HL-60/S4 treated with phorbol 12-myristate 13-acetate at 8.2 ng/mL for 4 days and 3 days (cell line): ENCODE measurements around the gene AP4E1.
"Not testable (repeated sequence)": the region's sequence is repeated elsewhere in the genome, so short reads cannot be mapped to it uniquely, and the experiment has no call there.

Source experiments
- in situ Hi-C: fragments of 300-500 bp; cut with MboI; formaldehyde crosslinking; loops from 2 replicates; pipeline ENCODE4 v1.15.0; 2022; ENCODE audit warnings: low sequenced_read_pairs

Gene AP4E1

GRCh38 chr15:50908209-50909009 is at the start of gene AP4E1:
Gene AP4E1 (plus strand): TSS chr15:50908683. CDS start chr15:50908779, 96 bp downstream.
- in situ Hi-C loops: no loop called here

DNA sequence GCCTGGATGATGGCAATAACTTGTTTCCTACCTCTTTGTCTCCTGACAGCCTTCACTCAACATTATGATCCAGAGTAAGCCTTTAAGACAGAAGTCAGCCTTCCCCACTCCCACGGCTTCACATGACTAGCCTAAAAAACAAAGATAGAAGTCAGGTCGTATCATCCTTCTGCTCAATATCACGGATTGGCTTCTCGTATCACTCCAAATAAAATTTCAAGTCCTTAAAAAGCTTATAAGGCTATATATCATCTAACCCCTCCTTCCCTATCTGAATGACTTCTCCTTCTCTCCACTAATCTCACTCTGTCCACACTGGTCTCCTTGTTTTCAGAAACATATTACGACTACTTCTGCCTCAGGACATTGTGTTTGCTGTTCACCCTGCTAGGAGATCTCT is 47.7 kb upstream of the AP4E1 start:
- in situ Hi-C loops: no loop called here

DNA sequence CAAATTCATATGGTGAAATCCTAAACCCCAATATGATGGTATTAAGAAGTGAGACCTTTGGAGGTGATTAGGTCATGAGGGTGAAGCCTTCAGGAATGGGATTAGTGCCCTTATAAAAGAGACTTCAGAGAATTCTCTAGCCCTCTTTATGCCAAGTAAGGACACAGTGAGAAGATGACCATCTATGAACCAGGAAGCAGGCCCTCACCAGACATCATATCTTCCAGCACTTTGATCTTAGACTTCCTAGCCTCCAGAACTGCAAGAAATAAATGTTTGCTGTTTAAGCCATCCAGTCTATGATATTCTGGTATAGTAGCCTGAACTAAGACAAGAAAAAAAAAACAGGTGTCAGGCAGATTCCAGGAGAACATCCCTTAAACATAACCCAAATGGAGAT is 45.9 kb upstream of the AP4E1 start:
- in situ Hi-C loops: no loop called here

DNA sequence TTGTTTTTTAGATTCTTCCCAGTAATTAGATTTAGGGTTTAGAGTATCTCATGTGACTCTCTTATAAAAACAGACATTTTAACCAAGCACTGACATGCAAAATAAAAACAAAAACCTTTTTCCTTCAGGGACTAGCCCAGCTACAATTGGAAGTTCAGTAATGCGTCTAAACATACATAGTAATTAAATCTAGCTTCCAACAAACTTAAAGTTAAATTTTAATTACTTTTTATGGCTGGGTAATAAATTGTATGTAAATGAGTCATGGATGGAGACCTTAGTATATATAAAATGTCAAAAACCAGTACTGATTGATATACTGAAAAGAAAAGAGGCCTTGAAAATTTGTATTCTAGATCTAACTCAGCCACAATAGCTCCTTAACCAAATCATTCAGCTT is 43.6 kb upstream of the AP4E1 start:
- in situ Hi-C loops: no loop called here

- in situ Hi-C loops: no loop called here
Measured at GRCh38 chr15:50865515-50866353, 42.7 kb upstream of the AP4E1 start.

DNA sequence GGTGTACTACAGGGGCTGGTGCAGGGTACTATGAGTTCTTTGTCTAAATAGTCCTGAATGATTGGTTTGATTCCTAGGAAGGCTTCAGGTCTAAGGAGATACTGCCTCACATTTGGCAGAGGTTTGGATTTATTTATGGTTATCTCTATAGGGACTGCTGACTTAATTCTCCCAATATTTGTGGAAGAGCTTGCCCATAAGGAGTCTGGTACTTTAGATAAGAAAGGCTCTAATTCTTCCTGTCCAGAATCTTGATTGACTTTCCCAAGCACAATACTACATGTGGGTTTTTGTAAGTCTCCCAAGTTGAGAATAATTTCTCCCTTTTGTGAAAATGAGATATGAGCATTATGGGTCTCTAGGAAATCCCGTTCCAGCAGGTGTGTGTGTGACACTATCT is 36.7 kb upstream of the AP4E1 start:
- in situ Hi-C loops: no loop called here

GRCh38 chr15:50872832-50873426 is 35.6 kb upstream of the AP4E1 start:
- in situ Hi-C loops: no loop called here

GRCh38 chr15:50873935-50874361 is 34.5 kb upstream of the AP4E1 start:
- in situ Hi-C loops: no loop called here

- in situ Hi-C loops: not testable (repeated sequence)
Measured at GRCh38 chr15:50875238-50875637, 33.2 kb upstream of the AP4E1 start.

GRCh38 chr15:50876260-50876988 is 32.1 kb upstream of the AP4E1 start:
- in situ Hi-C loops: no loop called here

GRCh38 chr15:50876989-50877360 is 31.5 kb upstream of the AP4E1 start:
- in situ Hi-C loops: no loop called here

GRCh38 chr15:50879016-50879617 is 29.4 kb upstream of the AP4E1 start:
- in situ Hi-C loops: no loop called here

DNA sequence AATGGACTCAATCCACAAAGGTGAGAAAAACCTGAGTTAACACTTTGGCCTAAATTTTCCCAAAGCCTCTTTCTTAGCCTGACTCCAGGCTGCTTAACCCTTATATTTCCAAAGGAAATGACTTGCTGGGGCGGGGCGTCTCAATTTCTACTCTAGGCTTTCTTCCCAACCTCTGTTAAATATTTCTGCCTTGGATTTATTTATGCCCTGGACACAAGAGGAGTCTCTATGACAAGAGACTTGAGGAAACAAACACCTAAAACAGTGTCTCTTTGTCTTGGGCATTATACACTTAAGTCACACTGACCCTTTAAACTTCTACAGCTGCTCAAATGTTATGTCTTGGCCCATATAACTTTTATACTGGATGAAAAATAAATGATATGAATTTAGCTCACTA is 28.3 kb upstream of the AP4E1 start:
- in situ Hi-C loops: no loop called here

- in situ Hi-C loops: no loop called here
Measured at GRCh38 chr15:50880651-50881114, 27.8 kb upstream of the AP4E1 start.

DNA sequence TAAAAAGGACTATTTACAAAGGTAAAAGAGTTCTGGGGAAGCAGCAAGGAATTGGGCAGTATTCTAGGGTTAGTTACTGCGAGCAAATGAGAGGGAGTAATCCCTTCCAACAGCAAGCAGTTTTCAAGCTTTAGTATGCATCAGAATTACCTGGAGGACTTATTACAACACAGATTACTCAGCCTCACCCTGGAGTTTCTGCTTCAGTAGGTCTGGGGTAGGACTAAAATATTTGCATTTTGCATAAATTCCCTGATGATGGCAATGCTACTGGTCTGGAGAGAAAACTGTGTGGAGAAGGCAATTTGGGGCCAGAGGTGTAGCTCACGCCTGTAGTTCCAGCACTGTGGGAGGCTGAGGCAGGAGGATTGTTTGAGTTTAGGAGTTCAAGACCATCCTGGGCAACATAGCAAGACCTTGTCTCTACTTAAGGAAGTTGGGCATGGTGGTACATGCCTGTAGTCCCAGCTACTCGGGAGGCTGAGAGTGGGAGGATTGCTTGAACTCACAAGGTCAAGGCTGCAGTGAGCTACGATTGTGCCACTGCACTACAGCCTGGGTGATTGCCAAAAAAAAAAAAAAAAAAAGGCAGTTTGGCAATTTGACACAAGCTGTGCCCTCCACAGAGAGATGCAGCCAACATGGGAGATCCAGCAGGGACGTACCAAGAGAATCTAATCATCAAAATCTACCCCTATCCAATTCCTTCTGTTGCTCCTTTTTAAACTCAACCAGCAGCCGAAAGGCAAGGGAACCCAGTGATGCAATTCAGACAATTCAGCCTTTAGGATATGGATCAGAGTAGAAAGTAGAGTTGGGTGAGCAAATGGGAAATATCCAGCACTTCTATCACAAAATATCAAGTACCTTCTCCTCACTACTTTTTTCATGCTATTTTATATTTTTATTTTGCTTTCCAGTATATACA is 27.1 kb upstream of the AP4E1 start:
- in situ Hi-C loops: no loop called here

GRCh38 chr15:50883903-50884302 is 24.6 kb upstream of the AP4E1 start:
- in situ Hi-C loops: no loop called here

GRCh38 chr15:50884540-50884939 is 23.9 kb upstream of the AP4E1 start:
- in situ Hi-C loops: no loop called here

DNA sequence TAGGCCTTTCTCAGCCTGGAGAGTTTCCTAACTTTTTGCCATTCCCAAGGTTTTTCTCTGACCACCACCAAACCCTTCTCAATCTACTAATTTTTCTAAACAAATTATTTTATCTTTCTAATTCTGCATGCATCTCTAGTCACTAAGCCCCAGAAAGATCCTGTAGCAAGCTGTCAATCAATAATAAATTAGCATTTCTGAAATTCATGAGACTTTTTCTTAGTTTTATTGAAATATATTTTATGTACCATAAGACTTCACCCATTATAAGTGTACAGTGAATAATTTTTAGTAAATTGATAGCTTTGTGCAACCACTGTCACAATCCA is 22.4 kb upstream of the AP4E1 start:
- in situ Hi-C loops: no loop called here

DNA sequence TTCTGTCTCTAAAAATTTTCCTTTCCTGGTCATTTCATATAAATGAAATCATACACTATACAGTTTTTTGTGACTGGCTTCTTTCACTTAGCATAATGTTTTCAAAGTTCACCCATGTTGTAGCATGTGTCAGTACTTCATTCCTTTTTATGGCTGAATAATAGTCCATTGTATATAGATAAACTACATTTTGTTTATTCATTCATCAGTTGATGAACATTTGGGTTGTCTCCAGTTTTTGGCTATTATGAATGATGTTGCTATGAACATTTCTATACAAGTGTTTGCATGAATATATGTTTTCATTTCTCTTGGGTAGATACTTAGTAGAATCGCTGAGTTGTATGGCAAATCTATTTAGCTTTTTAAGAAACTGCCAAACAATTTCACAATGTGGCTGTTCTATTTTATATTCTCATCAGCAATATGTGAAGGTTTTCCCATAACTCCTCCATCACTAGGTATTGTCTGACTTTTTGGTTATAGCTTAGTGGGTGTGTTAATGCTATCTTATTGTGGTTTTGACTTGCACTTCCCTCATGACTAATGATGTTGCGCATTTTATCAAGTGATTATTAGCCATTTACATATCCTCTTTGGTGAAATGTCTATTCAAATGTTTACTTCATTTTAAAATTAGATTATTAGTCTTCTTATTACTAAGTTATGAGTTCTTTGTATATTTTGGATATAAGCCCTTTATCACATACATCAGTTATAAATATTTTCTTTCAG is 21.7 kb upstream of the AP4E1 start:
- in situ Hi-C loops: no loop called here
